HuH-7 (cell line): ENCODE measurements around the gene RDH14.

Source experiments
- DNase-seq: peaks from one replicate; pipeline ENCODE4 v3.0.0; 2011; ENCODE audit warnings: low spot score

The RDH14 gene

GRCh38 chr2:18566145-18566769 is 5.8 kb upstream of the RDH14 start:
- DNase-seq: no peak

- DNase-seq: no peak
Measured at GRCh38 chr2:18560797-18561085, 288 bp upstream of the RDH14 start.

- DNase-seq: no peak
Measured at GRCh38 chr2:18559531-18560030, 872 bp downstream of the RDH14 start.

GRCh38 chr2:18558458-18558857 is 2.0 kb downstream of the RDH14 start:
- DNase-seq: no peak

GRCh38 chr2:18557121-18557520 is 3.3 kb downstream of the RDH14 start:
- DNase-seq: no peak

- no peak for DNase-seq
Measured at GRCh38 chr2:18552351-18553077, 7.9 kb downstream of the RDH14 start.

GRCh38 chr2:18551623-18552022 is 8.8 kb downstream of the RDH14 start:
- no peak for DNase-seq

- DNase-seq: no peak
Measured at GRCh38 chr2:18551169-18551568, 9.3 kb downstream of the RDH14 start.

- no peak for DNase-seq
Measured at GRCh38 chr2:18550433-18550832, 10.0 kb downstream of the RDH14 start.

GRCh38 chr2:18549083-18549482 is 11.4 kb downstream of the RDH14 start:
- DNase-seq: no peak

- DNase-seq: no peak
Measured at GRCh38 chr2:18548621-18549020, 11.8 kb downstream of the RDH14 start.

- no peak for DNase-seq
Measured at GRCh38 chr2:18546567-18546966, 13.9 kb downstream of the RDH14 start.

GRCh38 chr2:18545384-18545783 is 15.1 kb downstream of the RDH14 start:
- no peak for DNase-seq

- no peak for DNase-seq
Measured at GRCh38 chr2:18544171-18544570, 16.3 kb downstream of the RDH14 start.

GRCh38 chr2:18540872-18541271 is 19.6 kb downstream of the RDH14 start:
- DNase-seq: no peak

GRCh38 chr2:18536697-18537096 is 23.8 kb downstream of the RDH14 start:
- DNase-seq: no peak

- DNase-seq: no peak
Measured at GRCh38 chr2:18536100-18536499, 24.4 kb downstream of the RDH14 start.

GRCh38 chr2:18531194-18531593 is 29.3 kb downstream of the RDH14 start:
- no peak for DNase-seq

- no peak for DNase-seq
Measured at GRCh38 chr2:18527822-18528221, 32.6 kb downstream of the RDH14 start.

- DNase-seq: no peak
Measured at GRCh38 chr2:18527326-18527725, 33.1 kb downstream of the RDH14 start.

- DNase-seq: no peak
Measured at GRCh38 chr2:18526429-18526828, 34.0 kb downstream of the RDH14 start.

GRCh38 chr2:18525852-18526251 is 34.6 kb downstream of the RDH14 start:
- no peak for DNase-seq

- no peak for DNase-seq
Measured at GRCh38 chr2:18525236-18525635, 35.2 kb downstream of the RDH14 start.
